T-cell (primary cell): Measurements from ENCODE around the gene SGMS2. TPM values are rescaled to one million over a fixed set of nuclear protein-coding genes. Genes with fewer than 3 reads are reported as not detected.
A peak's percentile ranks its signal among the peaks of the same experiment; 100 is the strongest.

ENCODE experiments used
- ATAC-seq, 4 experiments: fragments of 200-7000 bp in 3 of 4; fragments of 150-1000 bp in 1 of 4; cut with Tn5 transposase; replicated peaks in 1 of 4; 1 replicate in 3 of 4; 2 replicates in 1 of 4; pipeline ENCODE4 v1.10.0; 2021; ENCODE audit warnings: moderate library complexity in 3 of 4, mild to moderate bottlenecking in 2 of 4, moderate number of reproducible peaks in 1 of 4
- CTCF ChIA-PET, 2 donors: fragments of 300-600 bp; sonication (Branson Sonifier 250); formaldehyde crosslinking; loops; one replicate each; lab custom pipeline; 2022; ENCODE audit warnings: antibody characterized with exemption in 2 of 2; lab: Charles Lee
- POLR2A ChIA-PET, 2 donors: fragments of 300-600 bp; sonication (Branson Sonifier 250); formaldehyde crosslinking; loops; one replicate each; lab custom pipeline; 2022; ENCODE audit warnings: antibody characterized with exemption in 2 of 2; lab: Charles Lee
- DNase-seq, 35 experiments: peaks; one replicate each; pipeline versions ENCODE4 v3.0.0 to v3.0.0-alpha.2; 2013 to 2023
- H3K27ac ChIP-seq: one replicate; pipeline ENCODE4 v1.5.1; 2013; ENCODE audit warnings: low read length
- H3K27me3 ChIP-seq, 2 experiments: replicated peaks in 1 of 2; 1 replicate in 1 of 2; 2 replicates in 1 of 2; pipeline versions ENCODE4 v1.6.1 to v1.7.0; 2013; ENCODE audit warnings: low read length in 1 of 2, mixed read lengths in 1 of 2; ENCODE audit not compliant: control insufficient read depth in 2 of 2, insufficient read depth in 2 of 2; ENCODE audit errors: extremely low read depth in 1 of 2
- H3K36me3 ChIP-seq, 2 donors: 1 replicate in 1 of 2; 2 replicates in 1 of 2; pipeline versions ENCODE4 v1.6.1 to v1.7.0; 2013; ENCODE audit warnings: low read length in 1 of 2; ENCODE audit not compliant: control insufficient read depth in 2 of 2, insufficient read depth in 1 of 2; ENCODE audit errors: extremely low read depth in 1 of 2
- H3K4me1 ChIP-seq, 2 experiments: 1 replicate in 1 of 2; 2 replicates in 1 of 2; pipeline versions ENCODE4 v1.6.1 to v1.7.0; 2013; ENCODE audit warnings: low read length in 2 of 2, mixed read lengths in 1 of 2; ENCODE audit not compliant: insufficient read depth in 2 of 2, control insufficient read depth in 1 of 2; ENCODE audit errors: extremely low read depth in 1 of 2
- H3K4me3 ChIP-seq, 2 donors: 1 replicate in 1 of 2; 2 replicates in 1 of 2; pipeline versions ENCODE4 v1.5.1 to v1.7.0; 2013; ENCODE audit warnings: mild to moderate bottlenecking in 2 of 2, low read length in 1 of 2, moderate library complexity in 1 of 2; ENCODE audit not compliant: control insufficient read depth in 1 of 2; ENCODE audit errors: extremely low read depth in 1 of 2
- H3K9me3 ChIP-seq: 2 replicates; pipeline ENCODE4 v1.7.0; 2013
- H3K27ac Mint-ChIP-seq, 2 donors: one replicate each; pipeline ENCODE4 v1.8.0; 2020 to 2021; ENCODE audit warnings: mild to moderate bottlenecking in 2 of 2, mixed read lengths in 2 of 2
- H3K27me3 Mint-ChIP-seq, 2 donors: one replicate each; pipeline ENCODE4 v1.8.0; 2021 to 2022; ENCODE audit warnings: mixed read lengths in 2 of 2
- H3K36me3 Mint-ChIP-seq: one replicate; pipeline ENCODE4 v1.8.0; 2021; ENCODE audit warnings: mixed read lengths
- H3K4me1 Mint-ChIP-seq, 3 donors: one replicate each; pipeline ENCODE4 v1.8.0; 2020 to 2022; ENCODE audit warnings: mixed read lengths in 3 of 3, mild to moderate bottlenecking in 1 of 3
- H3K4me3 Mint-ChIP-seq, 3 donors: one replicate each; pipeline ENCODE4 v1.8.0; 2020 to 2022; ENCODE audit warnings: mild to moderate bottlenecking in 3 of 3, mixed read lengths in 3 of 3, moderate library complexity in 3 of 3
- H3K9me3 Mint-ChIP-seq, 3 donors: one replicate each; pipeline ENCODE4 v1.8.0; 2020 to 2022; ENCODE audit warnings: mixed read lengths in 3 of 3
- WGBS: methylation state at CpG from one replicate; pipeline ENCODE4 v1.1.5; 2013; ENCODE audit warnings: missing lambda C conversion rate; ENCODE audit not compliant: insufficient coverage; 5-methylcytosine and 5-hydroxymethylcytosine counted together
- total RNA-seq, 35 experiments: library from RNA in 6 of 35; stranded (reverse) in 6 of 35; fragments of 120-200 nt in 1 of 35; gene quantifications; one replicate each; pipeline versions ENCODE4 v1.2.1 to v1.2.4 and lab custom pipeline; 2013 to 2026

The SGMS2 gene
- total RNA-seq, 5 donors from 2014 or later (not counting 1 experiment from before 2014, with no cell fraction given) = 0.25 to 0.82 TPM; not detected in 3

GRCh38 chr4:107825072-107825824, 516 bp downstream of the SGMS2 start:
- Mint-ChIP-seq H3K9me3 (no peaks in the 10 kb centered on the region), H3K27ac (no peak overlapping the region), H3K4me3 (peak overlapping the region; percentile 49 to 74 (median 59)), H3K27me3 (peaks cover 45 to 49% of the 10 kb centered on the region in 2 donors), H3K4me1 (peaks cover 10 to 16% (median 14%) of the 10 kb centered on the region in 3 donors), H3K36me3 (no peaks in the 10 kb centered on the region)
- H3K27me3 ChIP-seq = peaks cover 6 to 20% of the 10 kb centered on the region in 2 experiments
- no peaks in the 10 kb centered on the region for H3K36me3 ChIP-seq
- peak overlapping the region in 1 of 2 donors; percentile 54 for H3K4me3 ChIP-seq
- ATAC-seq = no peak
- ChIA-PET POLR2A (no interaction called here), CTCF (no interaction called here)
- no peak overlapping the region for H3K27ac ChIP-seq
- peaks cover 3 to 11% of the 10 kb centered on the region in 2 experiments for H3K4me1 ChIP-seq
- no peaks in the 10 kb centered on the region for H3K9me3 ChIP-seq
- peak in 1 of 35 experiments; percentile 14 for DNase-seq
- WGBS = 2% methylated on average over 18 of the region's 39 CpGs

- Histone ChIP-seq H3K36me3 (no peaks in the 10 kb centered on the region), H3K9me3 (no peaks in the 10 kb centered on the region), H3K27ac (no peak overlapping the region), H3K4me1 (peaks cover 3 to 11% of the 10 kb centered on the region in 2 experiments), H3K27me3 (peaks cover 6 to 20% of the 10 kb centered on the region in 2 experiments), H3K4me3 (no peak overlapping the region)
- ATAC-seq (no peak), DNase-seq (no peak)
- peaks cover 47 to 49% of the 10 kb centered on the region in 2 donors for H3K27me3 Mint-ChIP-seq
- ChIA-PET POLR2A (no interaction called here), CTCF (interaction anchor here in 1 of 2 donors (0.6 kb wide), 1 partner anchor 746 kb away, joined by 3 read pairs; no protein-coding TSS in a partner anchor)
- peaks cover 10 to 16% (median 14%) of the 10 kb centered on the region in 3 donors for H3K4me1 Mint-ChIP-seq
- H3K27ac Mint-ChIP-seq = no peak overlapping the region
- no peak overlapping the region for H3K4me3 Mint-ChIP-seq
- no peaks in the 10 kb centered on the region for H3K9me3 Mint-ChIP-seq
- H3K36me3 Mint-ChIP-seq = no peaks in the 10 kb centered on the region
- no CpG with 5 or more reads among the region's 5 CpGs for WGBS
Measured at GRCh38 chr4:107826421-107826980, 1.8 kb downstream of the SGMS2 start.

- Histone ChIP-seq H3K4me1 (peaks cover 3 to 11% of the 10 kb centered on the region in 2 experiments), H3K36me3 (no peaks in the 10 kb centered on the region), H3K9me3 (no peaks in the 10 kb centered on the region), H3K4me3 (no peak overlapping the region), H3K27ac (no peak overlapping the region), H3K27me3 (peaks cover 6 to 25% of the 10 kb centered on the region in 2 experiments)
- no peak for ATAC-seq
- ChIA-PET POLR2A (no interaction called here), CTCF (no interaction called here)
- no peak for DNase-seq
- H3K27ac Mint-ChIP-seq = no peak overlapping the region
- WGBS = 67% methylated on average over 1 of the region's 6 CpGs
- peaks cover 41 to 42% of the 10 kb centered on the region in 2 donors for H3K27me3 Mint-ChIP-seq
- H3K9me3 Mint-ChIP-seq = no peaks in the 10 kb centered on the region
- no peak overlapping the region for H3K4me3 Mint-ChIP-seq
- H3K4me1 Mint-ChIP-seq = peaks cover 10 to 16% (median 14%) of the 10 kb centered on the region in 3 donors
- no peaks in the 10 kb centered on the region for H3K36me3 Mint-ChIP-seq
Measured at GRCh38 chr4:107828315-107829090, 3.8 kb downstream of the SGMS2 start.

GRCh38 chr4:107831140-107831539, 6.4 kb downstream of the SGMS2 start:
- Histone ChIP-seq H3K27ac (no peak overlapping the region), H3K4me1 (no peaks in the 10 kb centered on the region), H3K9me3 (no peaks in the 10 kb centered on the region), H3K27me3 (peaks cover 3 to 8% of the 10 kb centered on the region in 2 experiments), H3K36me3 (no peaks in the 10 kb centered on the region), H3K4me3 (no peak overlapping the region)
- H3K27me3 Mint-ChIP-seq = peaks cover 24% of the 10 kb centered on the region in 2 donors
- H3K36me3 Mint-ChIP-seq = no peaks in the 10 kb centered on the region
- DNase-seq (no peak), ATAC-seq (no peak)
- ChIA-PET CTCF (no interaction called here), POLR2A (no interaction called here)
- no peak overlapping the region for H3K4me3 Mint-ChIP-seq
- H3K4me1 Mint-ChIP-seq = peaks cover 0 to 2% (median 0%) of the 10 kb centered on the region in 3 donors
- H3K27ac Mint-ChIP-seq = no peak overlapping the region
- 100% methylated on average over 1 of the region's 4 CpGs for WGBS
- H3K9me3 Mint-ChIP-seq = no peaks in the 10 kb centered on the region

GRCh38 chr4:107832275-107832807, 7.6 kb downstream of the SGMS2 start:
- H3K36me3 ChIP-seq = no peaks in the 10 kb centered on the region
- no peaks in the 10 kb centered on the region for H3K4me1 ChIP-seq
- DNase-seq = no peak
- ChIA-PET CTCF (no interaction called here), POLR2A (no interaction called here)
- H3K9me3 ChIP-seq = no peaks in the 10 kb centered on the region
- Mint-ChIP-seq H3K4me3 (no peak overlapping the region), H3K27me3 (peaks cover 12 to 16% of the 10 kb centered on the region in 2 donors), H3K36me3 (no peaks in the 10 kb centered on the region), H3K4me1 (no peaks in the 10 kb centered on the region), H3K27ac (no peak overlapping the region), H3K9me3 (no peaks in the 10 kb centered on the region)
- H3K4me3 ChIP-seq = no peak overlapping the region
- H3K27ac ChIP-seq = no peak overlapping the region
- peaks cover 0 to 7% of the 10 kb centered on the region in 2 experiments for H3K27me3 ChIP-seq
- no peak for ATAC-seq
- 67% methylated on average over 1 of the region's 2 CpGs for WGBS

GRCh38 chr4:107834241-107834794, 9.6 kb downstream of the SGMS2 start:
- Mint-ChIP-seq H3K36me3 (no peaks in the 10 kb centered on the region), H3K27me3 (peaks cover 6 to 11% of the 10 kb centered on the region in 2 donors), H3K4me1 (no peaks in the 10 kb centered on the region), H3K4me3 (no peak overlapping the region), H3K9me3 (no peaks in the 10 kb centered on the region), H3K27ac (no peak overlapping the region)
- CTCF ChIA-PET = no interaction called here
- DNase-seq (no peak), ATAC-seq (no peak)
- H3K27me3 ChIP-seq = peaks cover 0 to 5% of the 10 kb centered on the region in 2 experiments
- H3K9me3 ChIP-seq = no peaks in the 10 kb centered on the region
- no peaks in the 10 kb centered on the region for H3K36me3 ChIP-seq
- H3K4me3 ChIP-seq = no peak overlapping the region
- WGBS = no CpG with 5 or more reads among the region's 1 CpG
- H3K4me1 ChIP-seq = no peaks in the 10 kb centered on the region
- POLR2A ChIA-PET = no interaction called here
- H3K27ac ChIP-seq = no peak overlapping the region
